KOPT-K1 (cell line): ENCODE results near the gene MYO1D.
"Not testable (repeated sequence)": the region's sequence is repeated elsewhere in the genome, so short reads cannot be mapped to it uniquely, and the experiment has no call there.

Experiments
- H3K27ac ChIP-seq: fragments of 200-600 bp; sonication (generic); 2 replicates; pipeline ENCODE4 v1.5.1; 2016; ENCODE audit warnings: antibody characterized with exemption, mild to moderate bottlenecking, low read depth, low read length; ENCODE audit not compliant: poor library complexity, severe bottlenecking
- H3K36me3 ChIP-seq: fragments of 200-600 bp; sonication (generic); 2 replicates; pipeline ENCODE4 v1.5.1; 2017; ENCODE audit warnings: antibody characterized with exemption, mild to moderate bottlenecking, low read length, moderate library complexity; ENCODE audit not compliant: insufficient read depth
- H3K9me3 ChIP-seq: fragments of 200-600 bp; sonication (generic); 2 replicates; pipeline ENCODE4 v1.5.1; 2017; ENCODE audit warnings: antibody characterized with exemption, low read length, mild to moderate bottlenecking; ENCODE audit not compliant: insufficient read depth, poor library complexity, severe bottlenecking

Gene MYO1D

GRCh38 chr17:32876417-32877163 is at the start of gene MYO1D:
MYO1D (minus strand) TSS chr17:32877124; CDS start chr17:32876872, 252 bp downstream.
- Histone ChIP-seq H3K27ac (no peak within 1 kb of the TSS), H3K9me3 (no peaks in the 10 kb centered on the region), H3K36me3 (no peaks in the 10 kb centered on the region)

GRCh38 chr17:32926183-32926582 is 49.3 kb upstream of the MYO1D start:
- no peak overlapping the region for H3K27ac ChIP-seq

DNA sequence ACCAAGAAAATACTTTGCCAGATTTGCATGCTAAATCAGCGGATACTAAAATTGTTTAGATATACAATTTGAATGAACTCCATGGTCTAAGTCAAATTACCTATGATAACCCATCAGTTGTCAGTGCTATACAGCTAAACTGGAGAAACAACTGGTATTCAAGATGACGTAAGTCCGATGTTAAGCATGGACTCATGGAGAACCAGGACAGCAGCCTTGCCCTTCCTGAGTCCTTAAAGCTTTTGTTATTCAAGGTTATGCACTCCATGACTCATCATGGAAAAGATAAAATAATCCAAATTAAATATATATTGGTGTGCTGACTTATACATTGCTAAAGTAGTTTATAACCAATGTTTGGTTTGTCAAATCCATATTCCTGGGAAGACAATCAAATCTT is 47.0 kb upstream of the MYO1D start:
- H3K36me3 ChIP-seq, H3K9me3 ChIP-seq, H3K27ac ChIP-seq: not testable (repeated sequence)

More at GRCh38 chr17:32926183-32926582, 49.3 kb upstream of the MYO1D start:
- no peaks in the 10 kb centered on the region for H3K36me3 ChIP-seq
- no peaks in the 10 kb centered on the region for H3K9me3 ChIP-seq

DNA sequence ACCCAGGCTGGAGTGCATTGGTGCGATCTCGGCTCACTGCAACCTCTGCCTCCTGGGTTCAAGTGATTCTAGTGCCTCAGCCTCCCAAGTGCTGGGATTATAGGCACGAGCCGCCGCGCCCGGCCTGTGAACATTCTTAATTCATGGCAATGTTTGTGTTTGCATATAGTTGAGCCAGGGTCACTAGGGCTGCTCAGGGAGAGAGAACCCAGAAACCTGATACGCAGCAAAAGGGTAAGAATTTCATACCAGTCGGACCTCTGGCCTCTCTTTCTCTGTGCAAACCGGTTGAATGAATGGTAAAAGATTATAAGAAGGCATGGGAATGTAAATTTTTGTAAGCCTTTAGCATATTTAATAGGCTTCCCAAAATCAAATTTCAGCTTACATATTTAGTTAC is 44.1 kb upstream of the MYO1D start:
- Histone ChIP-seq H3K27ac (no peak overlapping the region), H3K9me3 (no peaks in the 10 kb centered on the region), H3K36me3 (no peaks in the 10 kb centered on the region)

GRCh38 chr17:32920293-32920692 is 43.4 kb upstream of the MYO1D start:
- H3K9me3 ChIP-seq: no peaks in the 10 kb centered on the region
- no peak overlapping the region for H3K27ac ChIP-seq
- H3K36me3 ChIP-seq: no peaks in the 10 kb centered on the region

- H3K9me3 ChIP-seq, H3K27ac ChIP-seq, H3K36me3 ChIP-seq: not testable (repeated sequence)
Observed at GRCh38 chr17:32919876-32920275, 43.0 kb upstream of the MYO1D start.

DNA sequence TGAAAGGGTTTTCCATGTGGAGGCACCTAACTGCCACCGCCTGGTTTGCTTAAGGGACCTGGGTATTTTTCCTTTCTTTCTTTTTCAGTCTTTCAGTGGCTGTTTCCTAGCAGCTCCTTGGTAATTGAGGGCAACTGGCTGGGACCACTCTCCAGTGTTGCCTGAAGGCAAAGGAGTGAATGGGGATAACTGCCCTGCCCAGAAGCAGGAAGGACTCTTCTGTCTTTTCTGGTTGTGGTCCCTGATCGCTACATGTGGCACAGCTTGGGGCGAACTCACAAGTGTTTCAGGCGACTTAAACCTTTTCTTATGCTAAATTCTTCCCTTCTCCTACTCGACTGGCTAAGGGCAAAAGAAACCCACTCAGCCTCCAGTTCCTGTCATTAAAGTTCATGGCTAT is 40.9 kb upstream of the MYO1D start:
- Histone ChIP-seq H3K9me3 (no peaks in the 10 kb centered on the region), H3K36me3 (no peaks in the 10 kb centered on the region), H3K27ac (no peak overlapping the region)

- Histone ChIP-seq H3K36me3 (no peaks in the 10 kb centered on the region), H3K27ac (no peak overlapping the region)
Observed at GRCh38 chr17:32917081-32917480, 40.2 kb upstream of the MYO1D start.

GRCh38 chr17:32916134-32916533 is 39.2 kb upstream of the MYO1D start:
- Histone ChIP-seq H3K27ac (no peak overlapping the region), H3K9me3 (no peaks in the 10 kb centered on the region), H3K36me3 (no peaks in the 10 kb centered on the region)

More at GRCh38 chr17:32917081-32917480, 40.2 kb upstream of the MYO1D start:
- no peaks in the 10 kb centered on the region for H3K9me3 ChIP-seq

GRCh38 chr17:32915245-32915644 is 38.3 kb upstream of the MYO1D start:
- no peaks in the 10 kb centered on the region for H3K9me3 ChIP-seq
- no peak overlapping the region for H3K27ac ChIP-seq
- H3K36me3 ChIP-seq: no peaks in the 10 kb centered on the region

DNA sequence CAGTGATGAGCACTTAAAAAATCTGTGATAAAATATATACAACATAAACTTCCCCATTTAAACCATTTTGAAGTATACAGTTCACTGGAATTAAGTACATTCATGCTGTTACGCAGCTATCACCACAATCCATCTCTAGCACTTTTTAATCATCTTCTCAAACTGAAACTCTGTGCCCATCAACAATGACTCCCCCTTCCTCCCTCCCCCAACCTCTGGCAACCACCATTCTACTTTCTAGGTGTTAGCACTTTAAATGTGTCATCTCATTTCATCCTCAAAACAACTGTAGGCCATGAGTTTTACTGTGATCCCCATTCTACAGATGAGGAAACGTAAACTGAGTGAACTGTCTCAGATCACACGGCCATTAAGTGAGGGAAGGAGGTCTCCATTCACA is 37.3 kb upstream of the MYO1D start:
- Histone ChIP-seq H3K36me3 (no peaks in the 10 kb centered on the region), H3K9me3 (no peaks in the 10 kb centered on the region), H3K27ac (no peak overlapping the region)

GRCh38 chr17:32913593-32913992 is 36.7 kb upstream of the MYO1D start:
- Histone ChIP-seq H3K27ac (no peak overlapping the region), H3K36me3 (no peaks in the 10 kb centered on the region), H3K9me3 (no peaks in the 10 kb centered on the region)

DNA sequence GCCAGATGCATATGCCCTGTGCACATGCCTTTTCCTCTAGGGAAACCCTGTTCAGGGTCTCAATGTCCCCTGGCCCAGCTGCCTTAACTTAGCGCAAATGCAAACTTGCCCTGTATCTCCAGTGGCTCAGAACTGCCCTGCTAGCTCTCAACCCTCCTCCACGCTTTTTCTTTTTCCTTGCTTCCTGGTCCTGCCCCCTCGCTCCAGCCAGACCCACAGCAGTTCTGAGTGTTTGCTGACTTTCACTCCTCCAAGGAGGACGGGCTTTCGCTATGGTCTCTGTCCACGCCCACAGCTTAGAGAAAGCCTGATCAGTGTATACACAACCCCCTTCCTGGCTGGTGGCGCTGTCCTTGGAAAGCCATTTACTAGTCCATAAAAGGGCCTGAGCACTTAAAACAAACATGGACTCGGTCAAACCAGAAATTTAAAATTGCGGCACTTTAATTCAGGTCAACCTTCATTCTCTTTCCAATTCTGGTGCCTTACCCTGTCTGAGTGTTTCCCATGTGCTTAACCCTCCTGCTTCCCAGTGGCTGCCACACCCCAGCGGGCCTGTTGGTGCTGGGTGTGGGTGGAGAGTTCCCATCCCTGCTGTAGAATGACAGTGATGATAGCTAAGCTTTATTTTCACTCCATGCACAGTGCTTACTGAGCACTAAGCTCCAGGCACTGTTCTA is 35.4 kb upstream of the MYO1D start:
- Histone ChIP-seq H3K27ac (no peak overlapping the region), H3K36me3 (no peaks in the 10 kb centered on the region)

GRCh38 chr17:32910769-32911168 is 33.8 kb upstream of the MYO1D start:
- no peaks in the 10 kb centered on the region for H3K9me3 ChIP-seq
- no peak overlapping the region for H3K27ac ChIP-seq
- H3K36me3 ChIP-seq: no peaks in the 10 kb centered on the region

More for the DNA sequence above, 35.4 kb upstream of the MYO1D start:
- no peaks in the 10 kb centered on the region for H3K9me3 ChIP-seq

GRCh38 chr17:32909787-32910369 is 33.0 kb upstream of the MYO1D start:
- Histone ChIP-seq H3K36me3 (no peaks in the 10 kb centered on the region), H3K27ac (no peak overlapping the region)

More at GRCh38 chr17:32909787-32910369, 33.0 kb upstream of the MYO1D start:
- no peaks in the 10 kb centered on the region for H3K9me3 ChIP-seq
